Measurements from ENCODE around the gene TRPM4.

- TF ChIP-seq POLR2A (IDR thresholded peaks at IDR 0.05; ENCODE audit: low read depth, low read length) (no peak), POLR2AphosphoS5 (IDR thresholded peaks at IDR 0.05; ENCODE audit: low read depth, low read length) (no peak), SPI1 (IDR thresholded peaks at IDR 0.05; ENCODE audit: low read depth, low read length) (no peak)
Measured at GRCh38 chr19:49233163-49233562, 75.6 kb downstream of the TRPM4 start.

Measured in GM12891 (cell line).